Measurements from ENCODE around the gene CCDC92.
"Not testable (repeated sequence)": the region's sequence is repeated elsewhere in the genome, so short reads cannot be mapped to it uniquely, and the experiment has no call there.

Gene CCDC92

GRCh38 chr12:123923927-123924326 is 48.7 kb downstream of the CCDC92 start:
- Histone ChIP-seq H3K4me1 (ENCODE audit: insufficient read depth, low read length) (no peaks in the 10 kb centered on the region), H3K36me3 (ENCODE audit: insufficient read depth, low read depth, low read length) (no peaks in the 10 kb centered on the region), H3K9me3 (ENCODE audit: insufficient read depth, low read depth, low read length) (no peaks in the 10 kb centered on the region), H3K27ac (ENCODE audit: low read length) (no peak overlapping the region), H3K4me3 (ENCODE audit: low read length) (no peak overlapping the region), H3K9ac (ENCODE audit: low read depth, low read length) (no peak overlapping the region), H3K27me3 (ENCODE audit: insufficient read depth, low read length) (no peaks in the 10 kb centered on the region)

- Histone ChIP-seq H3K9me3 (ENCODE audit: insufficient read depth, low read depth, low read length) (no peaks in the 10 kb centered on the region), H3K4me3 (ENCODE audit: low read length) (no peak overlapping the region), H3K27me3 (ENCODE audit: insufficient read depth, low read length) (no peaks in the 10 kb centered on the region), H3K27ac (ENCODE audit: low read length) (no peak overlapping the region), H3K36me3 (ENCODE audit: insufficient read depth, low read depth, low read length) (no peaks in the 10 kb centered on the region), H3K4me1 (ENCODE audit: insufficient read depth, low read length) (no peaks in the 10 kb centered on the region), H3K9ac (ENCODE audit: low read depth, low read length) (no peak overlapping the region)
Measured at GRCh38 chr12:123923038-123923437, 49.6 kb downstream of the CCDC92 start.

GRCh38 chr12:123919980-123920360 is 52.7 kb downstream of the CCDC92 start:
- Histone ChIP-seq H3K9ac (ENCODE audit: low read depth, low read length) (no peak overlapping the region), H3K27ac (ENCODE audit: low read length) (no peak overlapping the region), H3K4me1 (ENCODE audit: insufficient read depth, low read length) (no peaks in the 10 kb centered on the region), H3K36me3 (ENCODE audit: insufficient read depth, low read depth, low read length) (no peaks in the 10 kb centered on the region), H3K4me3 (ENCODE audit: low read length) (no peak overlapping the region), H3K27me3 (ENCODE audit: insufficient read depth, low read length) (peaks cover 12% of the 10 kb centered on the region; the same call in 1 of the 2 replicates), H3K9me3 (ENCODE audit: insufficient read depth, low read depth, low read length) (no peaks in the 10 kb centered on the region)

- Histone ChIP-seq H3K9me3 (ENCODE audit: insufficient read depth, low read depth, low read length) (no peaks in the 10 kb centered on the region), H3K4me1 (ENCODE audit: insufficient read depth, low read length) (no peaks in the 10 kb centered on the region), H3K36me3 (ENCODE audit: insufficient read depth, low read depth, low read length) (no peaks in the 10 kb centered on the region), H3K27ac (ENCODE audit: low read length) (no peak overlapping the region), H3K4me3 (ENCODE audit: low read length) (no peak overlapping the region), H3K9ac (ENCODE audit: low read depth, low read length) (no peak overlapping the region), H3K27me3 (ENCODE audit: insufficient read depth, low read length) (peaks cover 17% of the 10 kb centered on the region)
Measured at GRCh38 chr12:123917337-123917850, 55.2 kb downstream of the CCDC92 start.

- H3K9ac ChIP-seq (ENCODE audit: low read depth, low read length) = no peak overlapping the region
- no peaks in the 10 kb centered on the region for H3K36me3 ChIP-seq (ENCODE audit: insufficient read depth, low read depth, low read length)
- no peak overlapping the region for H3K4me3 ChIP-seq (ENCODE audit: low read length)
- no peaks in the 10 kb centered on the region for H3K4me1 ChIP-seq (ENCODE audit: insufficient read depth, low read length)
- peaks cover 17% of the 10 kb centered on the region for H3K27me3 ChIP-seq (ENCODE audit: insufficient read depth, low read length)
- no peak overlapping the region for H3K27ac ChIP-seq (ENCODE audit: low read length)
- no peaks in the 10 kb centered on the region for H3K9me3 ChIP-seq (ENCODE audit: insufficient read depth, low read depth, low read length)
Measured at GRCh38 chr12:123916729-123917128, 55.9 kb downstream of the CCDC92 start.

- H3K27me3 ChIP-seq (ENCODE audit: insufficient read depth, low read length) = peaks cover 17% of the 10 kb centered on the region
Measured at GRCh38 chr12:123914726-123915333, 57.8 kb downstream of the CCDC92 start.

GRCh38 chr12:123912415-123913380 is 59.9 kb downstream of the CCDC92 start:
- Histone ChIP-seq H3K4me1 (ENCODE audit: insufficient read depth, low read length) (no peaks in the 10 kb centered on the region), H3K9ac (ENCODE audit: low read depth, low read length) (no peak overlapping the region), H3K27me3 (ENCODE audit: insufficient read depth, low read length) (peaks cover 17% of the 10 kb centered on the region), H3K4me3 (ENCODE audit: low read length) (no peak overlapping the region), H3K9me3 (ENCODE audit: insufficient read depth, low read depth, low read length) (no peaks in the 10 kb centered on the region), H3K27ac (ENCODE audit: low read length) (no peak overlapping the region), H3K36me3 (ENCODE audit: insufficient read depth, low read depth, low read length) (no peaks in the 10 kb centered on the region)

More at GRCh38 chr12:123914726-123915333, 57.8 kb downstream of the CCDC92 start:
- Histone ChIP-seq H3K4me3 (ENCODE audit: low read length) (no peak overlapping the region), H3K9ac (ENCODE audit: low read depth, low read length) (no peak overlapping the region), H3K36me3 (ENCODE audit: insufficient read depth, low read depth, low read length) (no peaks in the 10 kb centered on the region), H3K9me3 (ENCODE audit: insufficient read depth, low read depth, low read length) (no peaks in the 10 kb centered on the region), H3K4me1 (ENCODE audit: insufficient read depth, low read length) (no peaks in the 10 kb centered on the region), H3K27ac (ENCODE audit: low read length) (no peak overlapping the region)

- H3K9ac ChIP-seq (ENCODE audit: low read depth, low read length); H3K36me3 ChIP-seq (ENCODE audit: insufficient read depth, low read depth, low read length); H3K4me1 ChIP-seq (ENCODE audit: insufficient read depth, low read length); H3K9me3 ChIP-seq (ENCODE audit: insufficient read depth, low read depth, low read length); H3K4me3 ChIP-seq (ENCODE audit: low read length); H3K27ac ChIP-seq (ENCODE audit: low read length): not testable (repeated sequence)
- H3K27me3 ChIP-seq (ENCODE audit: insufficient read depth, low read length) = peaks cover 17% of the 10 kb centered on the region
Measured at GRCh38 chr12:123911672-123912409, 60.8 kb downstream of the CCDC92 start.

GRCh38 chr12:123910761-123911193 is 61.9 kb downstream of the CCDC92 start:
- peaks cover 11% of the 10 kb centered on the region; the same call in 1 of the 2 replicates for H3K27me3 ChIP-seq (ENCODE audit: insufficient read depth, low read length)
- H3K9ac ChIP-seq (ENCODE audit: low read depth, low read length) = no peak overlapping the region
- no peaks in the 10 kb centered on the region for H3K4me1 ChIP-seq (ENCODE audit: insufficient read depth, low read length)
- H3K36me3 ChIP-seq (ENCODE audit: insufficient read depth, low read depth, low read length) = no peaks in the 10 kb centered on the region
- H3K4me3 ChIP-seq (ENCODE audit: low read length) = no peak overlapping the region
- no peaks in the 10 kb centered on the region for H3K9me3 ChIP-seq (ENCODE audit: insufficient read depth, low read depth, low read length)
- H3K27ac ChIP-seq (ENCODE audit: low read length) = no peak overlapping the region

- Histone ChIP-seq H3K27ac (ENCODE audit: low read length) (no peak overlapping the region), H3K9ac (ENCODE audit: low read depth, low read length) (no peak overlapping the region)
Measured at GRCh38 chr12:123910057-123910456, 62.6 kb downstream of the CCDC92 start.

GRCh38 chr12:123908884-123909725 is 63.5 kb downstream of the CCDC92 start:
- Histone ChIP-seq H3K27me3 (ENCODE audit: insufficient read depth, low read length) (no peaks in the 10 kb centered on the region), H3K9ac (ENCODE audit: low read depth, low read length) (no peak overlapping the region), H3K4me3 (ENCODE audit: low read length) (no peak overlapping the region), H3K36me3 (ENCODE audit: insufficient read depth, low read depth, low read length) (no peaks in the 10 kb centered on the region), H3K9me3 (ENCODE audit: insufficient read depth, low read depth, low read length) (no peaks in the 10 kb centered on the region), H3K27ac (ENCODE audit: low read length) (no peak overlapping the region), H3K4me1 (ENCODE audit: insufficient read depth, low read length) (no peaks in the 10 kb centered on the region)

More at GRCh38 chr12:123910057-123910456, 62.6 kb downstream of the CCDC92 start:
- H3K9me3 ChIP-seq (ENCODE audit: insufficient read depth, low read depth, low read length) = no peaks in the 10 kb centered on the region
- H3K4me3 ChIP-seq (ENCODE audit: low read length) = no peak overlapping the region
- no peaks in the 10 kb centered on the region for H3K4me1 ChIP-seq (ENCODE audit: insufficient read depth, low read length)
- no peaks in the 10 kb centered on the region for H3K36me3 ChIP-seq (ENCODE audit: insufficient read depth, low read depth, low read length)
- H3K27me3 ChIP-seq (ENCODE audit: insufficient read depth, low read length) = peaks cover 5% of the 10 kb centered on the region; the same call in 1 of the 2 replicates

Measured in iPS-20b (cell line).